Nephron progenitor cell (in vitro differentiated cells): ENCODE results near the gene TRIM15.

Experiments used
- DNase-seq: peaks from one replicate; pipeline ENCODE4 v3.0.0; 2021
- H3K27ac Mint-ChIP-seq: 2 replicates; pipeline ENCODE4 v1.8.0; 2021; ENCODE audit warnings: mild to moderate bottlenecking, moderate library complexity, mixed read lengths
- H3K27me3 Mint-ChIP-seq: 2 replicates; pipeline ENCODE4 v1.8.0; 2021; ENCODE audit warnings: mild to moderate bottlenecking, low read depth, mixed read lengths; ENCODE audit not compliant: poor library complexity
- H3K36me3 Mint-ChIP-seq: 2 replicates; pipeline ENCODE4 v1.8.0; 2021; ENCODE audit warnings: low read depth, mixed read lengths
- H3K4me1 Mint-ChIP-seq: 2 replicates; pipeline ENCODE4 v1.8.0; 2021; ENCODE audit warnings: mixed read lengths
- H3K4me3 Mint-ChIP-seq: 2 replicates; pipeline ENCODE4 v1.8.0; 2021; ENCODE audit warnings: mild to moderate bottlenecking, moderate library complexity, mixed read lengths
- H3K9me3 Mint-ChIP-seq: 2 replicates; pipeline ENCODE4 v1.8.0; 2021; ENCODE audit warnings: mild to moderate bottlenecking, moderate library complexity, mixed read lengths
- CTCF ChIP-seq: fragments of 200-600 bp; sonication (generic); IDR thresholded peaks from 2 replicates; pipeline ENCODE4 v1.5.0; 2021; ENCODE audit warnings: antibody characterized with exemption

The TRIM15 gene

DNA sequence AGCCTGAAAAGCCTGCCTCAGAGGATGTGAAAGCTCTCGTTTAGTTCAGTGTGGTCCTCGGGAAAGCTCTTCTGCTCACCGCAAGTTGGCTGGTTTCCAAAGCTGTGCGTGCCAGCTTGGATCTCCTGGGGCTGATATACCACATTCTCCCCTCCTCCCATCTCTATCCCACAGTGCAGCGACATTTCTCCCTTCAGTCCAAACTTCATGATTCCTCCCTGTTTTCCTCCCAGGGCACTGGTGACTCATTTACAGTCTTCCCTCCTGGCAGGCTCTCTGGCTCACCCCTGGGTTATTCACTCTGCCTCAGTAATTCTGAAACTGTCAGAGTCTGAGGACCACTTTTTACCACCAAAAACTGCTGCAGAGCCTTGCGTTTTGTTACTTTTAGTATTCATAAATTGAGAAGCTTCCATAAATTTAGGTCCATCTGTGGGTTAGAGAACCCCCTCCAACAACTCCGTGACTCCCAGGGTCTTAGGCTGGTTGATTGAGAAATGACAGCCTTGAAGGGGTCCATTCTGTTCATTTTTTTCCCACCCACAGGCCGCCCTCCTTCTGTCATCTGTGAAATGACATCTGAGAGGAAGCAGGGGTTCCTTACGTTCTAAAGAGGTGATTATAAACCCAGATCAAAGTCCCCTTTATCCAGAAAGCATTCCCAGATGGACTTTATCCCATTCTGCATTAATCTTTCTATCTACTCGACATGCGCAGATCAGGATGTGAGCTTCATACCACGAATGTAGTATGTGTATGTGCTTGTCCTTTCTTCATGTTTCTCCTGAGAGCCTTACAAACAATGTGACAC is 8.4 kb upstream of the TRIM15 start:
- peaks cover 50% of the 10 kb centered on the region for H3K27me3 Mint-ChIP-seq
- no peak for TF ChIP-seq CTCF
- H3K36me3 Mint-ChIP-seq: no peaks in the 10 kb centered on the region
- no peak for DNase-seq
- H3K27ac Mint-ChIP-seq: no peak overlapping the region
- H3K9me3 Mint-ChIP-seq: no peaks in the 10 kb centered on the region
- no peak overlapping the region for H3K4me3 Mint-ChIP-seq
- H3K4me1 Mint-ChIP-seq: peaks cover 4% of the 10 kb centered on the region

GRCh38 chr6:30155520-30156261 is 7.7 kb upstream of the TRIM15 start:
- no peak for TF ChIP-seq CTCF
- no peaks in the 10 kb centered on the region for H3K9me3 Mint-ChIP-seq
- no peaks in the 10 kb centered on the region for H3K36me3 Mint-ChIP-seq
- no peak for DNase-seq
- H3K4me1 Mint-ChIP-seq: peaks cover 4% of the 10 kb centered on the region
- no peak overlapping the region for H3K4me3 Mint-ChIP-seq
- H3K27me3 Mint-ChIP-seq: peaks cover 48% of the 10 kb centered on the region
- no peak overlapping the region for H3K27ac Mint-ChIP-seq

DNA sequence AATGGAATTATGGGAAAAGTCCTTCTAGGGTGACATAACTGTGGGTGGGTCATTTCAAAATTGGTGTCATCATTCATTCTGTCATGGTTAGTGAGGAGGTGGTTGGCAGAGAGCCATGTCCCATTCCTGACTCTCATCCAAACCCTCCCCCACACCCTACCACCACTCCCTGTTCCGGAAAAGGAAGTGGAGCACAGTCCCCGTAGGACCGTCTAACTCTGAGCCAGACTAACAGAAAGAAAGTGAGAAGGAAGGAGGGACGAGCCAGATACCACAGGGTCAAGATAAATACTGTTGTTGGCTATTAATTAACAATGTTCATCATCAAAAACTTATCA is 7.1 kb upstream of the TRIM15 start:
- DNase-seq: no peak
- Mint-ChIP-seq H3K36me3 (no peaks in the 10 kb centered on the region), H3K4me3 (no peak overlapping the region), H3K4me1 (peaks cover 4% of the 10 kb centered on the region), H3K27ac (no peak overlapping the region), H3K27me3 (peaks cover 43% of the 10 kb centered on the region), H3K9me3 (no peaks in the 10 kb centered on the region)
- TF ChIP-seq CTCF: no peak

DNA sequence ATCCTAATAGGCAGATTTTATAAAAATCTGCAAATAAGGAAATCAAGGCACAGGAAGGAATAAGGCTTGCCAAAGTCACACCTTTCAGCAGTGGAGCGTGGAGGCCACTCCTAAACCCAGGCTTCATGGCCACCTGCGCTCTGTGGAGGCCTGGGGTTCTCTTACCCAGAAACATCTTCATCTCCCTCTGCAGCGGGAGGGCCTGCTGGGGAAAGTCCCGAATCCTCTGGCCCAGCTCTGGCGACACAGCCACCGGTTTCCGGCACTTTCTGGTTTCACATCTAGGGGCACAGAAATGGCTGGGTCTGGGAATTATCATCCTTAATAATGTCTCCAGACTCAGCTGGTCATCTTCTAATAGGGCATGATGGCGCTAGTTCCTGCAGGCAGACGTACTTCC is 6.6 kb upstream of the TRIM15 start:
- DNase-seq: no peak
- H3K4me3 Mint-ChIP-seq: no peak overlapping the region
- H3K36me3 Mint-ChIP-seq: no peaks in the 10 kb centered on the region
- no peak overlapping the region for H3K27ac Mint-ChIP-seq
- H3K27me3 Mint-ChIP-seq: peaks cover 41% of the 10 kb centered on the region
- no peaks in the 10 kb centered on the region for H3K9me3 Mint-ChIP-seq
- TF ChIP-seq CTCF: no peak
- peaks cover 4% of the 10 kb centered on the region for H3K4me1 Mint-ChIP-seq

DNA sequence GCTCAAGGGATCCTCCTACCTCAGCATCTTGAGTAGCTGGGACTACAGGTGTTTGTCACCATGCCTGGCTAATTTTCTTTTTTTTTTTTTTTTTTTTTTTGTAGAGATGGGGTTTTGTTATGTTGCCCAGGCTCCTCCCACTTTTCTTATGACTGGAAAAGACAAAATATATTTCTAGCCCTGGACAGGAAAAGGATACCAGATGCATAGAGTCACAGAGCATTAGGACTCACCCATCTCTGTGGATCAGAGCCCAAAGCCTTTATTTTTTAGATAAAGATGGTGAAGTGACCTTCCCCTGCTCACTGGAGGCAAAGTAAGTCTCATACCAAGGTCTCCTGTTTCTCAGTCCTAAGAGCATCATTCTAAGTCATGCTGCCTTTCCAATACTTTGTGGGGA is 5.8 kb upstream of the TRIM15 start:
- Mint-ChIP-seq H3K9me3 (no peaks in the 10 kb centered on the region), H3K27me3 (peaks cover 41% of the 10 kb centered on the region), H3K4me1 (peaks cover 4% of the 10 kb centered on the region), H3K27ac (no peak overlapping the region), H3K4me3 (no peak overlapping the region), H3K36me3 (no peaks in the 10 kb centered on the region)
- TF ChIP-seq CTCF: no peak
- DNase-seq: no peak
